HepG2 (cell line): ENCODE measurements around the gene FLRT2.

Experiments used
- CTCF ChIP-seq: sonication (generic); formaldehyde crosslinking; IDR thresholded peaks from 2 replicates; pipeline ENCODE4 v1.5.0; 2020; ENCODE audit warnings: mild to moderate bottlenecking, missing genetic modification reagents, moderate library complexity
- PHF21A ChIP-seq: sonication (generic); formaldehyde crosslinking; IDR thresholded peaks from 2 replicates; pipeline ENCODE4 v1.5.0; 2020; ENCODE audit warnings: mild to moderate bottlenecking, missing genetic modification reagents
- POLR2AphosphoS5 ChIP-seq: IDR thresholded peaks from 2 replicates; pipeline ENCODE4 v1.6.1; 2012; ENCODE audit warnings: low read depth, low read length
- ZNF121 ChIP-seq: sonication (generic); formaldehyde crosslinking; IDR thresholded peaks from 2 replicates; pipeline ENCODE4 v1.5.0; 2020; ENCODE audit warnings: mild to moderate bottlenecking, missing genetic modification reagents
- ZNF263 ChIP-seq: sonication (generic); formaldehyde crosslinking; IDR thresholded peaks from 2 replicates; pipeline ENCODE4 v1.4.0; 2020; ENCODE audit warnings: missing genetic modification reagents

- TF ChIP-seq ZNF121, result no peak
- TF ChIP-seq PHF21A (CRISPR knock-in tag), result no peak
- TF ChIP-seq ZNF263 (CRISPR knock-in tag), result no peak
- TF ChIP-seq CTCF (CRISPR knock-in tag), result no peak
- no peak for TF ChIP-seq POLR2AphosphoS5
Measured at GRCh38 chr14:85574853-85575616, 45.1 kb downstream of the FLRT2 start.
